Stimulated activated CD4-positive, alpha-beta T cell treated with anti-CD3 and anti-CD28 coated beads, Interleukin-15, amount 100 ng/mL, for 24 hours (primary cell): ENCODE results near the gene CTNNA3.
"Not testable (repeated sequence)": the region's sequence is repeated elsewhere in the genome, so short reads cannot be mapped to it uniquely, and the experiment has no call there.

ENCODE experiments used
- DNase-seq: peaks from one replicate; pipeline ENCODE4 v3.0.0-alpha.2; 2020

Gene CTNNA3

DNA sequence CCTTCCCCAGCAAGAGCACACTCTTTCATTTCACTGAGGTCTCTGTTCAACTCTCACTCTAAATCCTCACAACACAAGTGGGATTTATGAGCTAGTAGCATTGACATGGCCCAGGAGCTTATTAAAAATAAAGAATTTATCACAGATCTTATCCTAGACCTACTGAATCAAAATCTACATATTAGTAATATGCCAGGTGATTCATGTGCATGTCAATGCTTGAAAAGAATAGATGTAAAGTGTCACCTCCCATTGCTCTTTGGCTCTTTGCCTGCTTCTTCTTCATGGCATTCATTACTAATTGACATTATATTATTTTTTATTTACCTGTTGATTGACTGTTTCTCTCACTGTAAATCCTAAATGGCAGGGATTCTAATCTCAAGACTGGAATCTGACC, 1229.4 kb downstream of the CTNNA3 start:
- DNase-seq = no peak

- no peak for DNase-seq
These were observed 1232.4 kb downstream of the CTNNA3 start for GRCh38 chr10:66463611-66464010.

DNA sequence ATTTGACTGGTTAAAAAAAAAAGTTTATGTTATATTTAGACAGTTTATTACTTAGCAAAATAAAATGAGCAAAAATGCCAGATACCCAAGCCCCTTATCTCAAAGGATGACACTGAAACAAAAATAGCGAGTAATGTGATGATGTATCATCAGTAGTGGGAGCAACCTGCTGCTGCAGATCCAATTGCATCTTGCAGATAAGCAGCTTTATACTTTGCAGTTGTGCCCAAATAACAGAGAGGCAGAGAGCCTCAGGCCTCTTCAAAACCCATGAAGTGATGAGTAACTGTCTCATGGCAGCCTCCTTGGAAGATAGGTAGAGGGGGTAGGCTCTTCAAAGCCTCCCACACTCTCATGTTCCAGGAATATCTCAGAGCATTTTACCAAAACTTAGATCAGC, 1238.4 kb downstream of the CTNNA3 start:
- no peak for DNase-seq

GRCh38 chr10:66455304-66455703, 1240.7 kb downstream of the CTNNA3 start:
- DNase-seq = no peak

DNA sequence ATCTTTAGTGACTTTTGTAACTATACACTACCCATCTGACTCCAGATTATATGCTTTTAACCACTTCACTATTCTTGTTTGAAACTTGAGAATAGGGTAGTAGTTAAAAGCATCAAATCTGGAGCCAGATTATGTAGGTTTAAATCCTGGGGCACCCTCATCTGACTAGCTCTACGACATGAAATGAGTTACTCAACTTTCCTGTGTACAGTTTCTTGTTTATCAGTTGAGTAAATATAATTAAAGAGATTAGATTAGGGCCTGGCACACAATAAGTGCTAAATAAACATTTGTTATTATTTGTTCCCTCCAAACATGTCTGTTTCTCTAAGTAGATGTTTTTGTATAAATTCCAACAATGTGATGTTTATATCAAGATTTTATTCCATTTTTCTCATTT, 1255.4 kb downstream of the CTNNA3 start:
- DNase-seq = no peak

DNA sequence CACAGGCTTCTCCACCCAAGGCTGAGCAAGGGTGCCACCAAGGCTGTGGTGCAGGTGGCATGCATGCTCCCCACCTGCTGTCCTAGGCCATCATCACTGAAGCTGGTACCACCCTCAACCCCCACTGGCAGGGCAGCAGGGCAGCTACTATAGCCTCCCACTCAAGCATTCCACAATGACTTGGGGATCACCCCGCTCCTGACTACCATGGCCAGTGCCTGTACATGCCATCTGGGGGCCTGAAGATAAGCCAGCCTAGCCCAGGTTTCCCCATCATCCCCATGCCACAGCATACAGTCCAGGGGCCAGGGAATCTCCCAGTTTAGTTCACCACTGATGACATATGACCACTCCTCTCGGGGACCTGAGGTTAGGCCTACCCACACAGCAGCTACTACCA, 1281.1 kb downstream of the CTNNA3 start:
- DNase-seq = no peak

- no peak for DNase-seq
These were observed 1290.4 kb downstream of the CTNNA3 start for GRCh38 chr10:66405566-66405965.

GRCh38 chr10:66398669-66399068, 1297.3 kb downstream of the CTNNA3 start:
- no peak for DNase-seq

- no peak for DNase-seq
These were observed 1301.5 kb downstream of the CTNNA3 start for GRCh38 chr10:66394342-66395063.

DNA sequence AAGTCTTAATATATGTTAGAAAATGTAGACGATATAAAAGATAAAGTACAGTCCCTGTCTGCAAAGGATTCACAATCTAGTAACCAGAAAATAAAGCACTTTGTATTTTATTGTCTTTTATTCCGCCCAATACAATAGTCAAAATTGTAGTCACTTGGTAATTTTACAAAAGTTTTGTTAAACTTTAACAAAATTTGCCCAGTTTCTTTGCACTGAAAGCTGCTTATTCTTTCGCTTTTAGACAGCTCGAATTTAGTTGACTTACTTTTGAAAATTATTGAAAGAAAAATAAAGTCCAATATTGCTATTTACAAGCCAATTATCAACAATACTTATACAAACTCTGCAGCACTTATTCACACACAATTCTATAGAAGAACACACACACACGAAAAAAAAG, 1305.1 kb downstream of the CTNNA3 start:
- no peak for DNase-seq

GRCh38 chr10:66381045-66381444, 1315.0 kb downstream of the CTNNA3 start:
- DNase-seq = no peak

GRCh38 chr10:66378117-66378876, 1317.7 kb downstream of the CTNNA3 start:
- no peak for DNase-seq

- DNase-seq = no peak
These were observed 1327.8 kb downstream of the CTNNA3 start for GRCh38 chr10:66368146-66368545.

- no peak for DNase-seq
These were observed 1329.8 kb downstream of the CTNNA3 start for GRCh38 chr10:66366163-66366562.

GRCh38 chr10:66365686-66366085, 1330.3 kb downstream of the CTNNA3 start:
- no peak for DNase-seq

DNA sequence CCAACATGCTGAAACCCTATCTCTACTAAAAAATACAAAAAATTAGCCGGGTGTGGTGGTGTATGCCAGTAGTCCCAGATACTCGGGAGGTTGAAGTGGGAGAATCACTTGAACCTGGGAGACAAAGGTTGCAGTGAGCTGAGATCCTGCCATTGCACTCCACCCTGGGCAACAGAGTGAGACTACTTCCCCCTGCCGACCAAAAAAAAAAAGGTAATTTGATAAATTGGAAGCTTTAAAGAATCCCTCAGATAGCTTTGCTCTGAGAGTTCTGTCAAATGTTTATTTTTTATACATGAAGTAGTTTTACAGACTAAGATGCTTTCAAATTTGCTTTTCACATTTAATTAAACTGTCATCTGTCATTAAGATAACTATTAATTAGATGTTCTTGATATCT, 1333.5 kb downstream of the CTNNA3 start:
- DNase-seq = no peak

DNA sequence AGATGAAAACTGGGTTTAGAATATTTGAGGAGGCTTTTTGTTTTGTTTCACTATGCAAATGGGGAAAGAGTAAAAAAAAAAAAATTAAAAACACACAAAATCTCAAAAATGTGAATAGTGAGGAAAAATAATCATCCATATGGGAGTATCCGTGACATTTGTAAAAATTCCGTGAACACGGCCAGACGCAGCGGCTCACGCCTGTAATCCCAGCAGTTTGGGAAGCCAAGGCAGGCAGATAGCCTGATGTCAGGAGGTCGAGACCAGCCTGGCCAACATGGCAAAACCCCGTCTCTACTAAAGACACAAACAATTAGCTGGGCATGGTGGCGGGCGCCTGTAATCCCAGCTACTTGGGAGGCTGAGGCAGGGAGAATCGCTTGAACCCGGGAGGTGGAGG, 1342.2 kb downstream of the CTNNA3 start:
- not testable (repeated sequence) for DNase-seq

GRCh38 chr10:66353422-66353821, 1342.6 kb downstream of the CTNNA3 start:
- DNase-seq = no peak

- DNase-seq = no peak
These were observed 1345.2 kb downstream of the CTNNA3 start for GRCh38 chr10:66350622-66351399.

DNA sequence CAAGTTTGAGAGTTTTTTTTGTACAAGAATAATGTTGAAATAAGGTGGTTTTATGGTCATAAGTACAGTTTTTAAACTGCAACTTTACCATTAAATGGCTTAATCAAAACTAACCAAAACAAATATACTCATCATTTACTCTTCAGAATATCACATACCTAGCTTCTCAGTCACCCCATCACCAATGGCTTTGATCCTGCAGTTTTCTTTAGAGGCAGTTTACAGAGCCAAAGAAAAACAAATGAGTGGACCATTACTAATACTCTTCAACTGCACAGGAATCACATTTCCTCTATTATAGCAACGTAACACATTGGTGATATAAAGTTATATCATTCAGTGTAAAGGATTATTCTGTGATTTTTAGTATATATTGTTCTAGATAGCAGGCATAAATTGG, 1346.3 kb downstream of the CTNNA3 start:
- no peak for DNase-seq

- DNase-seq = no peak
These were observed 1346.9 kb downstream of the CTNNA3 start for GRCh38 chr10:66349076-66349475.

DNA sequence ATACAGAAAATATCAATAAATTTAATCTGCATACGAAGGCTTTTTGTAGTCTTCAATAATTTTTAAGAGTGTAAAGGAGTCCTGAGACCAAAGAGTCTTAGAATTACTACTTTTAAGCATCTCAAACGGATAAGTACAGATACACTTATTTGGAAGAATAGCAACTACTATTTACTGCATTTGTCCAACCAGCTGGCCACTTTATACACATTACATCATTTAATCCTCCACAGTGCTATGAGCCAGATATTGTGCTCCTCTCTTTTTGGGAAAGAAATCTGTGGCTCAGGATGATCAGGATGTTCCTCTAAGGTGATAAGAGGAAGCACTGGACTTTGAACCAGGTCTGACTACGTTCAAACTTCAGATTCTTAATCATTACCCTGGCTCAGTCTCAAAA, 1358.8 kb downstream of the CTNNA3 start:
- DNase-seq = no peak

GRCh38 chr10:66336791-66337190, 1359.2 kb downstream of the CTNNA3 start:
- no peak for DNase-seq

DNA sequence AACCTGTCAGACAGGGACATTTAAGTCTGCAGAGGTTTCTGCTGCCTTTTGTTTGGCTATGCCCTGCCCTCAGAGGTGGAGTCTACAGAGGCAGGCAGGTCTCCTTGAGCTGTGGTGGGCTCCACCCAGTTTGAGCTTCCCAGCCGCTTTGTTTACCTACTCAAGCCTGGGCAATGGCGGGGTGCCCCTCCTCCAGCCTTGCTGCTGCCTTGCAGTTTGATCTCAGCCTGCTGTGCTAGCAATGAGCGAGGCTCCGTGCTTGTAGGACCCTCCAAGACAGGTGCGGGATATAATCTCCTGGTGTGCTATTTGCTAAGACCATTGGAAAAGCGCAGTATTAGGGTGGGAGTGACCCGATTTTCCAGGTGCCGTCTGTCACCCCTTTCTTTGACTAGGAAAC, 1360.2 kb downstream of the CTNNA3 start:
- DNase-seq = not testable (repeated sequence)
